ENCODE results near the gene PTGER2.

DNA sequence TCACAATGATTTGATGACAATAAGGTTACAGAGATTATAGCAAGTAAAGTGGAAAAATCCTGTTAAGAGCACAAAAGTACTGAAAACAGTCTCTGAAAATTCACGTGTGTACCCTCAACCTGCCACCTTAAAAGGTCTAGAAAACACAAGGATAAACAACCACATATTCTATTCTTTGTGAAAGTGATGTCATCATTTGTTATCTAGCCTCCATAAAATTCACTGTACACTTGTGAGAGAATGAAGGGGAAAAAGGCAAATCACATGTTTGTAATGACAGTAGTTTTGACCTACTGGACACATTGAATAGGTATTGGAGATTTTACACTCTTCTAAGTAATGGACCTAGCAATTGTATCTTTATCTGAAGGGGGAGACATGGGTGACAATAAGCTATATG lies 42.6 kb upstream of the PTGER2 start:
- no peak for TF ChIP-seq POLR2A (IDR thresholded peaks at IDR 0.05)
- TF ChIP-seq, protein P1, sequence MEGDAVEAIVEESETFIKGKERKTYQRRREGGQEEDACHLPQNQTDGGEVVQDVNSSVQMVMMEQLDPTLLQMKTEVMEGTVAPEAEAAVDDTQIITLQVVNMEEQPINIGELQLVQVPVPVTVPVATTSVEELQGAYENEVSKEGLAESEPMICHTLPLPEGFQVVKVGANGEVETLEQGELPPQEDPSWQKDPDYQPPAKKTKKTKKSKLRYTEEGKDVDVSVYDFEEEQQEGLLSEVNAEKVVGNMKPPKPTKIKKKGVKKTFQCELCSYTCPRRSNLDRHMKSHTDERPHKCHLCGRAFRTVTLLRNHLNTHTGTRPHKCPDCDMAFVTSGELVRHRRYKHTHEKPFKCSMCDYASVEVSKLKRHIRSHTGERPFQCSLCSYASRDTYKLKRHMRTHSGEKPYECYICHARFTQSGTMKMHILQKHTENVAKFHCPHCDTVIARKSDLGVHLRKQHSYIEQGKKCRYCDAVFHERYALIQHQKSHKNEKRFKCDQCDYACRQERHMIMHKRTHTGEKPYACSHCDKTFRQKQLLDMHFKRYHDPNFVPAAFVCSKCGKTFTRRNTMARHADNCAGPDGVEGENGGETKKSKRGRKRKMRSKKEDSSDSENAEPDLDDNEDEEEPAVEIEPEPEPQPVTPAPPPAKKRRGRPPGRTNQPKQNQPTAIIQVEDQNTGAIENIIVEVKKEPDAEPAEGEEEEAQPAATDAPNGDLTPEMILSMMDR (IDR thresholded peaks at IDR 0.05): no peak
